Measurements from ENCODE around the gene KIF6.

DNA sequence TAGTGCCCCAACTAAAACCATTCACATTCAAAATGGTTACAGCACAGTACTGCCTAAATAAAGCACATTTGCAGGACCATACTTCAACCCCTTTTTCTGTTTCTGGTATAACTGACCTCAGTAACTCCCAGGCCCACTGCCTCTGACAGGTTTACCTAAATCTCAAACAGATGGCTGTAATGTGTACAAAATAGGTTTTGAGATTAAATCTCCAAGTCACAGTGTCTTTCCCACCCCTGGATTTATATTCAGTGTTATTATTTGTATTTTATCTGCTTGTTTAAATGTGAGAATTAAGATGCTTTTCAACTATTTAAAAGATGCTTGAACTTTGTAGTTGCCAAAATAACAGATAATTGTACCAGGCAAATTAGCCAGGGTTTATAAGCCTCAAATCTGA lies 4.7 kb upstream of the KIF6 start:
- no peak for TF ChIP-seq CTCF (IDR thresholded peaks at IDR 0.05; ENCODE audit: low read length)
- TF ChIP-seq EZH2 (IDR thresholded peaks at IDR 0.05; ENCODE audit: borderline replicate concordance, low read length), result no peak

All from OCI-LY1 (cell line).